HEK293 (cell line): ENCODE data around the gene R3HDM2.

Experiments
- BCL6B ChIP-seq: fragments of 450-650 bp; formaldehyde crosslinking; IDR thresholded peaks from 2 replicates; pipeline ENCODE4 v1.5.1; 2017; ENCODE audit warnings: missing biosample characterization, missing genetic modification characterization
- ELK4 ChIP-seq: IDR thresholded peaks from 2 replicates; pipeline ENCODE4 v1.6.1; 2011; ENCODE audit warnings: mild to moderate bottlenecking, low read depth, low read length, borderline replicate concordance
- GFI1B ChIP-seq: fragments of 450-650 bp; formaldehyde crosslinking; IDR thresholded peaks from 2 replicates; pipeline ENCODE4 v1.5.1; 2016; ENCODE audit warnings: missing biosample characterization, missing genetic modification characterization
- HOXD13 ChIP-seq: sonication (generic); formaldehyde crosslinking; IDR thresholded peaks from 2 replicates; pipeline ENCODE4 v1.8.0; 2022; ENCODE audit warnings: missing genetic modification reagents, borderline replicate concordance
- OSR2 ChIP-seq: fragments of 450-650 bp; formaldehyde crosslinking; IDR thresholded peaks from 2 replicates; pipeline ENCODE4 v1.5.1; 2016; ENCODE audit warnings: missing biosample characterization, missing genetic modification characterization
- PRDM6 ChIP-seq: fragments of 450-650 bp; formaldehyde crosslinking; IDR thresholded peaks from 2 replicates; pipeline ENCODE4 v1.5.1; 2017; ENCODE audit warnings: missing biosample characterization, missing genetic modification characterization
- SCRT2 ChIP-seq: fragments of 450-650 bp; formaldehyde crosslinking; IDR thresholded peaks from 2 replicates; pipeline ENCODE4 v1.5.1; 2016; ENCODE audit warnings: missing biosample characterization, missing genetic modification characterization
- TRIM28 ChIP-seq: IDR thresholded peaks from 2 replicates; pipeline ENCODE4 v1.6.1; 2011; ENCODE audit warnings: low read length, control low read depth, borderline replicate concordance
- ZBTB26 ChIP-seq: fragments of 450-650 bp; formaldehyde crosslinking; optimal IDR thresholded peaks from 2 replicates; pipeline ENCODE3; 2016; ENCODE audit warnings: missing biosample characterization, mild to moderate bottlenecking, missing genetic modification characterization
- ZEB2 ChIP-seq: fragments of 450-650 bp; formaldehyde crosslinking; IDR thresholded peaks from 2 replicates; pipeline ENCODE4 v1.5.1; 2016; ENCODE audit warnings: missing biosample characterization, missing genetic modification characterization
- ZNF132 ChIP-seq: fragments of 450-650 bp; formaldehyde crosslinking; IDR thresholded peaks from 2 replicates; pipeline ENCODE4 v1.5.1; 2017; ENCODE audit warnings: missing biosample characterization, missing genetic modification characterization, borderline replicate concordance
- ZNF157 ChIP-seq: fragments of 450-650 bp; formaldehyde crosslinking; IDR thresholded peaks from 2 replicates; pipeline ENCODE4 v1.5.1; 2016; ENCODE audit warnings: missing biosample characterization, missing genetic modification characterization
- ZNF174 ChIP-seq: fragments of 450-650 bp; formaldehyde crosslinking; IDR thresholded peaks from 2 replicates; pipeline ENCODE4 v1.5.0; 2017; ENCODE audit warnings: missing biosample characterization, mild to moderate bottlenecking, missing genetic modification characterization
- ZNF175 ChIP-seq: fragments of 450-650 bp; formaldehyde crosslinking; IDR thresholded peaks from 2 replicates; pipeline ENCODE4 v1.5.1; 2016; ENCODE audit warnings: missing biosample characterization, missing genetic modification characterization
- ZNF211 ChIP-seq: fragments of 450-650 bp; formaldehyde crosslinking; IDR thresholded peaks from 2 replicates; pipeline ENCODE4 v1.5.1; 2016; ENCODE audit warnings: low read depth, missing biosample characterization, missing genetic modification characterization
- ZNF223 ChIP-seq: fragments of 450-650 bp; formaldehyde crosslinking; IDR thresholded peaks from 2 replicates; pipeline ENCODE4 v1.5.1; 2016; ENCODE audit warnings: missing biosample characterization, missing genetic modification characterization
- ZNF26 ChIP-seq: fragments of 450-650 bp; formaldehyde crosslinking; IDR thresholded peaks from 2 replicates; pipeline ENCODE4 v1.5.1; 2016; ENCODE audit warnings: missing biosample characterization, missing genetic modification characterization
- ZNF311 ChIP-seq: fragments of 450-650 bp; formaldehyde crosslinking; IDR thresholded peaks from 2 replicates; pipeline ENCODE4 v1.5.1; 2017; ENCODE audit warnings: missing biosample characterization, missing genetic modification characterization, borderline replicate concordance
- ZNF366 ChIP-seq: fragments of 450-650 bp; formaldehyde crosslinking; conservative IDR thresholded peaks from 2 replicates; pipeline ENCODE4 v1.5.1; 2016; ENCODE audit warnings: missing biosample characterization, missing genetic modification characterization
- ZNF404 ChIP-seq: fragments of 450-650 bp; formaldehyde crosslinking; IDR thresholded peaks from 2 replicates; pipeline ENCODE4 v1.5.1; 2017; ENCODE audit warnings: missing biosample characterization, missing genetic modification characterization
- ZNF416 ChIP-seq: fragments of 450-650 bp; formaldehyde crosslinking; IDR thresholded peaks from 2 replicates; pipeline ENCODE4 v1.5.1; 2016; ENCODE audit warnings: missing biosample characterization, missing genetic modification characterization
- ZNF488 ChIP-seq: fragments of 450-650 bp; formaldehyde crosslinking; IDR thresholded peaks from 2 replicates; pipeline ENCODE4 v1.5.1; 2016; ENCODE audit warnings: missing biosample characterization, missing genetic modification characterization
- ZNF501 ChIP-seq: fragments of 450-650 bp; formaldehyde crosslinking; IDR thresholded peaks from 2 replicates; pipeline ENCODE4 v1.5.1; 2016; ENCODE audit warnings: missing biosample characterization, missing genetic modification characterization
- ZNF514 ChIP-seq: fragments of 450-650 bp; formaldehyde crosslinking; IDR thresholded peaks from 2 replicates; pipeline ENCODE4 v1.5.1; 2016; ENCODE audit warnings: missing biosample characterization, missing genetic modification characterization
- ZNF558 ChIP-seq: fragments of 450-650 bp; formaldehyde crosslinking; IDR thresholded peaks from 2 replicates; pipeline ENCODE4 v1.5.1; 2016; ENCODE audit warnings: missing biosample characterization, missing genetic modification characterization
- ZNF571 ChIP-seq: fragments of 450-650 bp; formaldehyde crosslinking; IDR thresholded peaks from 2 replicates; pipeline ENCODE4 v1.5.0; 2017; ENCODE audit warnings: missing biosample characterization, missing genetic modification characterization
- ZNF621 ChIP-seq: fragments of 450-650 bp; formaldehyde crosslinking; IDR thresholded peaks from 2 replicates; pipeline ENCODE4 v1.5.1; 2017; ENCODE audit warnings: missing biosample characterization, missing genetic modification characterization
- ZNF645 ChIP-seq: fragments of 450-650 bp; formaldehyde crosslinking; IDR thresholded peaks from 2 replicates; pipeline ENCODE4; 2016; ENCODE audit warnings: missing biosample characterization, missing genetic modification characterization
- ZNF776 ChIP-seq: fragments of 450-650 bp; formaldehyde crosslinking; IDR thresholded peaks from 2 replicates; pipeline ENCODE4 v1.5.0; 2017; ENCODE audit warnings: missing biosample characterization, missing genetic modification characterization, borderline replicate concordance
- ZNF792 ChIP-seq: fragments of 450-650 bp; formaldehyde crosslinking; IDR thresholded peaks from 2 replicates; pipeline ENCODE4 v1.5.1; 2016; ENCODE audit warnings: missing biosample characterization, missing genetic modification characterization

The R3HDM2 gene

GRCh38 chr12:57238854-57239554 is 191.8 kb downstream of the R3HDM2 start (continued):
- no peak for TF ChIP-seq ZNF621
- TF ChIP-seq PRDM6 (tag by site-specific recombination) = no peak
- no peak for TF ChIP-seq ZNF175
- no peak for TF ChIP-seq OSR2
- no peak for TF ChIP-seq ZNF311 (tag by site-specific recombination)
- TF ChIP-seq ZNF571 (tag by site-specific recombination) = no peak
- TF ChIP-seq ZNF211 = no peak
- no peak for TF ChIP-seq ZNF488 (tag by site-specific recombination)
- TF ChIP-seq ZNF26 (tag by site-specific recombination) = no peak
- no peak for TF ChIP-seq ZNF366
- TF ChIP-seq ZNF501 (tag by site-specific recombination) = peak; percentile 94
- TF ChIP-seq ZBTB26 (tag by site-specific recombination) = peak; percentile 72
- no peak for TF ChIP-seq GFI1B (tag by site-specific recombination)
- TF ChIP-seq ZNF132 (tag by site-specific recombination) = no peak
- no peak for TF ChIP-seq TRIM28
- TF ChIP-seq ZNF558 (tag by site-specific recombination) = 0 out of 2 replicates have a peak, but pooled peaks have one; percentile 39
- TF ChIP-seq HOXD13 = no peak
- peak; percentile 93 for TF ChIP-seq ZEB2
- no peak for TF ChIP-seq BCL6B (tag by site-specific recombination)
- TF ChIP-seq ZNF157 (tag by site-specific recombination) = no peak
- TF ChIP-seq ZNF404 (tag by site-specific recombination) = no peak
- TF ChIP-seq SCRT2 = peak; percentile 64
- no peak for TF ChIP-seq ZNF792 (tag by site-specific recombination)
- no peak for TF ChIP-seq ZNF514 (tag by site-specific recombination)
- no peak for TF ChIP-seq ZNF645 (tag by site-specific recombination)
- no peak for TF ChIP-seq ZNF416 (tag by site-specific recombination)
- no peak for TF ChIP-seq ZNF223 (tag by site-specific recombination)
- TF ChIP-seq ZNF776 (tag by site-specific recombination) = no peak
- TF ChIP-seq ELK4 = no peak
- TF ChIP-seq ZNF174 = no peak
